ENCODE measurements around the gene MECP2. TPM values are rescaled to one million over a fixed set of nuclear protein-coding genes. Genes with fewer than 3 reads are reported as not detected.

Gene MECP2
- total RNA-seq, 2 experiments from 2014 or later: 80.7 to 83.0 TPM

- peaks cover 15% of the 10 kb centered on the region for H3K4me1 Mint-ChIP-seq
- ChIA-PET POLR2A (no interaction called here), CTCF (no interaction called here)
- H3K4me3 Mint-ChIP-seq: no peak overlapping the region
- H3K36me3 Mint-ChIP-seq (ENCODE audit: low read depth): peaks cover 34% of the 10 kb centered on the region
- no peaks in the 10 kb centered on the region for H3K9me3 Mint-ChIP-seq
- DNase-seq: no peak
- H3K27ac Mint-ChIP-seq: peak overlapping the region; percentile 31
- H3K27me3 Mint-ChIP-seq: no peaks in the 10 kb centered on the region
Observed at GRCh38 chrX:154033848-154034247, 63.7 kb downstream of the MECP2 start.

- Mint-ChIP-seq H3K4me1 (peaks cover 15% of the 10 kb centered on the region), H3K27me3 (no peaks in the 10 kb centered on the region), H3K36me3 (ENCODE audit: low read depth) (peaks cover 42% of the 10 kb centered on the region), H3K27ac (no peak overlapping the region), H3K4me3 (no peak overlapping the region), H3K9me3 (no peaks in the 10 kb centered on the region)
- CTCF ChIA-PET: no interaction called here
- no peak for DNase-seq
- POLR2A ChIA-PET: no interaction called here
Observed at GRCh38 chrX:154032653-154033052, 64.9 kb downstream of the MECP2 start.

GRCh38 chrX:154032160-154032559 lies 65.4 kb downstream of the MECP2 start:
- H3K4me3 Mint-ChIP-seq: no peak overlapping the region
- H3K27ac Mint-ChIP-seq: no peak overlapping the region
- POLR2A ChIA-PET: no interaction called here
- no peaks in the 10 kb centered on the region for H3K9me3 Mint-ChIP-seq
- CTCF ChIA-PET: no interaction called here
- no peaks in the 10 kb centered on the region for H3K27me3 Mint-ChIP-seq
- DNase-seq: no peak
- H3K4me1 Mint-ChIP-seq: peaks cover 13% of the 10 kb centered on the region
- peaks cover 44% of the 10 kb centered on the region for H3K36me3 Mint-ChIP-seq (ENCODE audit: low read depth)

DNA sequence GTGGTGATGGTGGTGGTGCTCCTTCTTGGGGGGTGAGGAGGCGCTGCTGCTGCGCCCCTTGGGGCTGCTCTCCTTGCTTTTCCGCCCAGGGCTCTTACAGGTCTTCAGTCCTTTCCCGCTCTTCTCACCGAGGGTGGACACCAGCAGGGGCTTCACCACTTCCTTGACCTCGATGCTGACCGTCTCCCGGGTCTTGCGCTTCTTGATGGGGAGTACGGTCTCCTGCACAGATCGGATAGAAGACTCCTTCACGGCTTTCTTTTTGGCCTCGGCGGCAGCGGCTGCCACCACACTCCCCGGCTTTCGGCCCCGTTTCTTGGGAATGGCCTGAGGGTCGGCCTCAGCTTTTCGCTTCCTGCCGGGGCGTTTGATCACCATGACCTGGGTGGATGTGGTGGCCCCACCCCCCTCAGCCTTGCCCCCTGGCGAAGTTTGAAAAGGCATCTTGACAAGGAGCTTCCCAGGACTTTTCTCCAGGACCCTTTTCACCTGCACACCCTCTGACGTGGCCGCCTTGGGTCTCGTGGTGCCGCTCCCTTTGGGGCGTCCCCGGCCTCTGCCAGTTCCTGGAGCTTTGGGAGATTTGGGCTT lies 66.7 kb downstream of the MECP2 start:
- ChIA-PET CTCF (no interaction called here), POLR2A (no interaction called here)
- H3K27ac Mint-ChIP-seq: no peak overlapping the region
- H3K36me3 Mint-ChIP-seq (ENCODE audit: low read depth): peaks cover 36% of the 10 kb centered on the region
- H3K4me1 Mint-ChIP-seq: peaks cover 6% of the 10 kb centered on the region
- no peak for DNase-seq
- no peaks in the 10 kb centered on the region for H3K9me3 Mint-ChIP-seq
- H3K27me3 Mint-ChIP-seq: no peaks in the 10 kb centered on the region
- H3K4me3 Mint-ChIP-seq: no peak overlapping the region

- no peaks in the 10 kb centered on the region for H3K9me3 Mint-ChIP-seq
- H3K27me3 Mint-ChIP-seq: no peaks in the 10 kb centered on the region
- DNase-seq: no peak
- peaks cover 6% of the 10 kb centered on the region for H3K4me1 Mint-ChIP-seq
- no peak overlapping the region for H3K4me3 Mint-ChIP-seq
- ChIA-PET POLR2A (no interaction called here), CTCF (no interaction called here)
- H3K27ac Mint-ChIP-seq: no peak overlapping the region
- H3K36me3 Mint-ChIP-seq (ENCODE audit: low read depth): peaks cover 36% of the 10 kb centered on the region
Observed at GRCh38 chrX:154030266-154030665, 67.3 kb downstream of the MECP2 start.

DNA sequence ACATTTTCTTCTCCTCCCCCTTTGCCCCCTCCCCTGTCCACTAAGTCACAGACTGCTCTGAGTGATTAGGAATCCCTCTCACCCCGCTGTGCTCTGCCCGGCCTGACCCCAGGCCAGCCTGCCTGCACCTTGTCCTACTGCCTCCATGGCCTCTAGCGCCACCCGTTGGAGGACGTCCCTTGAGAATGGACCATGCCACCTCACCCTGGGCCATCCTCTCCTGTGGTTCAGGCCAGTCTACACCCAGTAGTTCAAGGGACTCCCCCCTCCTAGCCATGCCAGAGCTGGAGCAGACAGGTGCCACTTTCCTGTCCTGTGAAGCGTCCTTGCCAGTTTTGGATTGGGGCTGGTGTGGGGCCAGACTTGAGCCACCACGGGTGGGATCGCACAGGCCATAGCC lies 68.1 kb downstream of the MECP2 start:
- Mint-ChIP-seq H3K36me3 (ENCODE audit: low read depth) (peaks cover 36% of the 10 kb centered on the region), H3K4me3 (no peak overlapping the region), H3K27me3 (no peaks in the 10 kb centered on the region), H3K9me3 (no peaks in the 10 kb centered on the region), H3K4me1 (peaks cover 4% of the 10 kb centered on the region), H3K27ac (no peak overlapping the region)
- ChIA-PET CTCF (interaction anchor here (1.6 kb wide), 1 partner anchor 10 kb away, joined by 4 read pairs; the partner anchor contains the start of gene IRAK1), POLR2A (no interaction called here)
- no peak for DNase-seq

DNA sequence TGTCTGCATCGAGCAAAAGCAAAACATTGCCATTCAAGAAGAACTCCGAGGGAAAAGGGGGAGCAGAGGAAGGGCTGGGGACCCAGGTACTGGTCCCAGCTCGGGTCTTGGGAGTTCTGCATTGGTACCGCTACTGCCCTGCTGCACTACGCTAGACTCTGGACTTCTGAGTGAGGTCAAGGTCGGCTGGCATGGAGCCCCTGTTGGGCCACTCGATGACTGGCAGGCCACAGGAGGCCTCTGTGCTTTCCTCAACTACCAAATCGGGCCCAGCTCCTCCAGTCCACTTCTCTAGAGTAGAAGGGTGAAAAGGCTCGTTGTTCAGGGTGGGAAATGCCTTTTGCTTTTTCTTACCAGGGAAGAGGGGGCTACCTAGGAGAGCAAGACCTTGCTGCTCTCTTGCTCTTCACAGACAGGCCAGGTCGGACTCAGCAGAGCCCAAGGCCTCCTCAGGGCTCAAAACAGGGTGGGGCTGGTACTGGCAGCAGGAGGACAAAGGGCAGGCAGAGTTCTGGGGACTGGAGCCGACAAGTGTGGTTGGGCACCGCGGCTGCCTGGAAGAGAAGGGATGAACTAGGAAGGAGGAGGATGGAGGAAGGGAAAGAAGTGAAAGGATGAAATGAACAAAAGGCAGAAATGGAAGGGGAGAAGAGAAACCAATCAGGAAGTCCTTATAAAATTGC lies 68.9 kb downstream of the MECP2 start:
- H3K27me3 Mint-ChIP-seq: no peaks in the 10 kb centered on the region
- H3K27ac Mint-ChIP-seq: no peak overlapping the region
- no peak for DNase-seq
- CTCF ChIA-PET: interaction anchor here (1.6 kb wide), 1 partner anchor 9 kb away, joined by 4 read pairs; the partner anchor contains the start of gene IRAK1
- H3K4me3 Mint-ChIP-seq: no peak overlapping the region
- H3K4me1 Mint-ChIP-seq: peaks cover 4% of the 10 kb centered on the region
- peaks cover 36% of the 10 kb centered on the region for H3K36me3 Mint-ChIP-seq (ENCODE audit: low read depth)
- POLR2A ChIA-PET: no interaction called here
- H3K9me3 Mint-ChIP-seq: no peaks in the 10 kb centered on the region

- DNase-seq: no peak
- Mint-ChIP-seq H3K27me3 (no peaks in the 10 kb centered on the region), H3K4me3 (no peak overlapping the region), H3K27ac (no peak overlapping the region), H3K36me3 (ENCODE audit: low read depth) (peaks cover 36% of the 10 kb centered on the region), H3K9me3 (no peaks in the 10 kb centered on the region), H3K4me1 (peaks cover 4% of the 10 kb centered on the region)
- POLR2A ChIA-PET: interaction anchor here (1.3 kb wide), 1 partner anchor 8 kb away, joined by 3 read pairs; no protein-coding TSS in a partner anchor
- CTCF ChIA-PET: interaction anchor here (1.2 to 1.6 kb wide), 3 partner anchors 8 to 14 kb away, joined by 4 to 5 read pairs (median 4); partner anchors contain the start of gene IRAK1
Observed at GRCh38 chrX:154027986-154028385, 69.5 kb downstream of the MECP2 start.

DNA sequence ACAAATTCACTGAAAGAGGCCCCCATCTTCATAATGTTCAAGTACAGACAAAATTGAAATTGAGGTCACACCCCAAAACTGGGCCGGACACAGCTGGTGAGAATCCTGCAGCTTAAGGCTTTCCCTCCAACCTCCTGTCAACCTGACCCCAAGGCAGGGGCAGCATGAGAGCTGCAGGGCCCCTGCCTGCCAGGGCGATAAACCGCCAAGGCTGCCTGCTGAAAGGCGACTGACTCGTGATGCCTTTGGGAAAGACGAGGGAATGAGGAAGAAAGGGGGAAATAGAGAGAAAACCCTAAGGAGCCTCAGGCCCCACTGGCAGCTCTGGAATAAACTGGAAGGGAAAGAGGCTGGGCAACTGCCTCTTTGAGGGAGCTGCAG lies 70.5 kb downstream of the MECP2 start:
- Mint-ChIP-seq H3K27me3 (no peaks in the 10 kb centered on the region), H3K36me3 (ENCODE audit: low read depth) (peaks cover 31% of the 10 kb centered on the region), H3K27ac (no peak overlapping the region), H3K4me1 (peaks cover 4% of the 10 kb centered on the region), H3K4me3 (no peak overlapping the region), H3K9me3 (no peaks in the 10 kb centered on the region)
- ChIA-PET CTCF (interaction anchor here (1.2 to 1.6 kb wide), 2 partner anchors 8 to 13 kb away, joined by 4 to 5 read pairs; no protein-coding TSS in a partner anchor), POLR2A (interaction anchor here (1.3 to 1.6 kb wide), 2 partner anchors 9 to 56 kb away, joined by 3 to 4 read pairs; partner anchors contain the start of gene HCFC1)
- no peak for DNase-seq

DNA sequence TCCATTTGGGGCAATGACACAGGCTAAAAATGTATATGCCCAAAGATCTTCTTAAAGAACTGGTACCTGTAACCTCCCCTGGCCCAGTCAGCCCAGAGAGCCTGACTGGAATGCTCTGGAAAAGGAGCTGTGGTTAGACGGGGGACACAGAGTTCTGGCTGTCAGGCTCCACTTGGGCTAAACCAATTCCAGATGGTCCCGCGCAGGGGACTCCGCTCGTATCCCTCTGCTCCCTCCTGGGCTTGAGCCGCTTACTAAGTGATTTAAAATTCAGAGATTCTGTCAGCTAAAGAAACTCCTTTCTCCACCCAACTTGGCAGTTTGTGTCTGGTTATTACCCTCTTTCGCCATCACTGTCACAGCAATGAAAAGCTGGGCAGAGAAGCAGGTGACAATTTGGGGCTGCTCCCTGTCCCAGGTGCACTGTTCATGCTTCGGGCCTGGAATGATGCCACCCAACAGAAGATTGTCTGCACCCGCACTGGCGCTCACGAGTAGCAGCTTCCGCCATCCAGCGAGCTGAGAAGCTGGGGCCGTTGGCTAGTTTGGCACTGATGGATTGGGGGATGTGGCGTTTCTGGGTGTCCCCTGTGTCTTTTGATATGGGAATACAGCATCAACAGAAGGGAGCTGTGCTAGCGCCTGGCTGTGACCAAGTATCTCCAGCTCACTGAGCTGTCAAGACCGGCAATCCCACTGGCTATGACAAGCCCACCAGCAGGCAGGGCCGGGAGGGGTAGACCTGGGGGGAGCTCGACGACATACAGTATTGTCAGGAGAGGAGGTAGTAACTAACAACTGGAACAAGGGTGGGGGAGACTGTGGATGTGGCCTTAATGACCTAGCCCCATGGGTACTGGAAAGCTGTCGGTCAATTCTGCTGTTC lies 71.1 kb downstream of the MECP2 start:
- Mint-ChIP-seq H3K27me3 (no peaks in the 10 kb centered on the region), H3K4me1 (peaks cover 6% of the 10 kb centered on the region), H3K9me3 (no peaks in the 10 kb centered on the region), H3K27ac (no peak overlapping the region), H3K36me3 (ENCODE audit: low read depth) (peaks cover 24% of the 10 kb centered on the region), H3K4me3 (no peak overlapping the region)
- ChIA-PET POLR2A (interaction anchor here (1.6 kb wide), 1 partner anchor 55 kb away, joined by 4 read pairs; the partner anchor contains the start of gene HCFC1), CTCF (interaction anchor here (1.6 kb wide), 1 partner anchor 13 kb away, joined by 5 read pairs; no protein-coding TSS in a partner anchor)
- DNase-seq: no peak

DNA sequence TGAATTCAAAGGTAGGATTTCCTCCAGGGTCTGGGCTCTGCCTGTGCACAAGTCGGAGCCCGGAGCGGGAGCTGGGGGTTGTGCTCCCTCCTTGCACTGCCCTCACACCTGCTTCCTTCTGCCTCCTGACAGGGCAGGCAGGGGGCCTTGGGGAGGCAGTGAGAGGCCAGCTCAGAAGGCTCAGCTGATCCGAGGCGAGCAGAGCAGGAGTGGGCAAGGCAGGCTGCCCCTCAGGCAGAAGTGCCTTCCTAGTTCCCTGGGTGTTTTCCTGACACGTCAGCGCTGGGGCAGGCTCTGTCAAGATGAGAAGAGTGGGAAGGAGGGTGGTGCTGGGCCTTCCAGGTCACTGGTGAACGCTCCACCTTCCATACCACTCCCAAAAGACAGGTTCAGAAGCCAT lies 72.3 kb downstream of the MECP2 start:
- Mint-ChIP-seq H3K4me1 (peaks cover 11% of the 10 kb centered on the region), H3K36me3 (ENCODE audit: low read depth) (peaks cover 24% of the 10 kb centered on the region), H3K27me3 (no peaks in the 10 kb centered on the region), H3K9me3 (no peaks in the 10 kb centered on the region), H3K4me3 (no peak overlapping the region), H3K27ac (no peak overlapping the region)
- POLR2A ChIA-PET: no interaction called here
- CTCF ChIA-PET: no interaction called here
- no peak for DNase-seq

DNA sequence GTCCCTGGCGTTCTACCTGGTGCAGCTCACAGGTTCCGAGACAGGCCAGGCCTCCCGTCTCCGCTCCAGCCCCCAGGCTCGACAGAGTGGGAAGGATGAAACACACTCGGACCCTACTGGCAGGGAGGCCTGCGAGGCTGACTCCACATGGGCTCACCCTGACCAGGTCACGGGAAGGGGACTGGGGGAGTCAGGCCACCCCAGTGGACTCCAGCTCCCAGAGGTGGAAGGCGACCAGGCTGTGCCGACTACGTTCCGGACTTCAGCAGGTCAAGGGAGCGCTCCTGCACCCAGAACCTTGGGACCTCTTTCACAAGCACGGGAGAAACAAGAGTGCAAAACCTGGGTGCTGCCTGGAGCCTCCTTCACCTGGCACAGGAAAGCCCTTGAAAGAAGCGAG lies 73.2 kb downstream of the MECP2 start:
- H3K9me3 Mint-ChIP-seq: no peaks in the 10 kb centered on the region
- H3K4me1 Mint-ChIP-seq: peaks cover 11% of the 10 kb centered on the region
- no peak overlapping the region for H3K27ac Mint-ChIP-seq
- POLR2A ChIA-PET: no interaction called here
- CTCF ChIA-PET: no interaction called here
- DNase-seq: no peak
- H3K4me3 Mint-ChIP-seq: no peak overlapping the region
- H3K36me3 Mint-ChIP-seq (ENCODE audit: low read depth): peaks cover 17% of the 10 kb centered on the region
- H3K27me3 Mint-ChIP-seq: no peaks in the 10 kb centered on the region

Data from activated CD4-positive, alpha-beta memory T cell treated with anti-CD3 and anti-CD28 coated beads, Interleukin-2, amount 10 ng/mL, durations not matched to agents 7 days and 5 days (primary cell).